HEK293 (cell line): ENCODE data around the gene ZBTB26.

Experiments
- HOXA7 ChIP-seq: sonication (generic); formaldehyde crosslinking; IDR thresholded peaks from 2 replicates; pipeline ENCODE4 v1.8.1; 2022; ENCODE audit warnings: missing genetic modification reagents, borderline replicate concordance
- INSM2 ChIP-seq: fragments of 450-650 bp; formaldehyde crosslinking; IDR thresholded peaks from 2 replicates; pipeline ENCODE4 v1.5.1; 2016; ENCODE audit warnings: missing biosample characterization, missing genetic modification characterization
- KLF10 ChIP-seq: fragments of 450-650 bp; IDR thresholded peaks from 2 replicates; pipeline ENCODE4 v1.5.1; 2018; ENCODE audit warnings: missing biosample characterization, mild to moderate bottlenecking, missing genetic modification characterization
- MYNN ChIP-seq: fragments of 450-650 bp; formaldehyde crosslinking; IDR thresholded peaks from 2 replicates; pipeline ENCODE4 v1.5.1; 2016; ENCODE audit warnings: missing biosample characterization, missing genetic modification characterization, borderline replicate concordance
- OVOL3 ChIP-seq: fragments of 450-650 bp; formaldehyde crosslinking; IDR thresholded peaks from 2 replicates; pipeline ENCODE4 v1.5.1; 2016; ENCODE audit warnings: missing biosample characterization, missing genetic modification characterization
- PRDM10 ChIP-seq: fragments of 450-650 bp; formaldehyde crosslinking; IDR thresholded peaks from 2 replicates; pipeline ENCODE4 v1.5.1; 2016; ENCODE audit warnings: missing biosample characterization, missing genetic modification characterization
- TRIM28 ChIP-seq: IDR thresholded peaks from 2 replicates; pipeline ENCODE4 v1.6.1; 2011; ENCODE audit warnings: low read length, control low read depth, borderline replicate concordance
- WT1 ChIP-seq: fragments of 450-650 bp; formaldehyde crosslinking; IDR thresholded peaks from 2 replicates; pipeline ENCODE4 v1.5.1; 2016; ENCODE audit warnings: missing biosample characterization, missing genetic modification characterization
- YY1 ChIP-seq: fragments of 450-650 bp; formaldehyde crosslinking; IDR thresholded peaks from 2 replicates; pipeline ENCODE4 v1.5.1; 2018; ENCODE audit warnings: missing biosample characterization, missing genetic modification characterization
- ZBTB1 ChIP-seq: fragments of 450-650 bp; formaldehyde crosslinking; IDR thresholded peaks from 2 replicates; pipeline ENCODE4 v1.5.1; 2016; ENCODE audit warnings: missing biosample characterization, missing genetic modification characterization
- ZBTB10 ChIP-seq: fragments of 450-650 bp; formaldehyde crosslinking; IDR thresholded peaks from 2 replicates; pipeline ENCODE4 v1.5.1; 2016; ENCODE audit warnings: missing biosample characterization, missing genetic modification characterization
- ZBTB17 ChIP-seq: fragments of 450-650 bp; formaldehyde crosslinking; IDR thresholded peaks from 2 replicates; pipeline ENCODE4 v1.5.1; 2016; ENCODE audit warnings: missing biosample characterization, missing genetic modification characterization
- ZBTB20 ChIP-seq: fragments of 450-650 bp; formaldehyde crosslinking; IDR thresholded peaks from 2 replicates; pipeline ENCODE4 v1.5.1; 2016; ENCODE audit warnings: missing biosample characterization, missing genetic modification characterization
- ZBTB26 ChIP-seq: fragments of 450-650 bp; formaldehyde crosslinking; optimal IDR thresholded peaks from 2 replicates; pipeline ENCODE3; 2016; ENCODE audit warnings: missing biosample characterization, mild to moderate bottlenecking, missing genetic modification characterization
- ZBTB48 ChIP-seq: fragments of 450-650 bp; formaldehyde crosslinking; IDR thresholded peaks from 2 replicates; pipeline ENCODE4 v1.5.1; 2016; ENCODE audit warnings: missing biosample characterization, missing genetic modification characterization
- ZFP41 ChIP-seq: fragments of 450-650 bp; formaldehyde crosslinking; IDR thresholded peaks from 2 replicates; pipeline ENCODE4 v1.5.1; 2016; ENCODE audit warnings: missing biosample characterization, missing genetic modification characterization, borderline replicate concordance
- ZIC2 ChIP-seq: fragments of 450-650 bp; formaldehyde crosslinking; IDR thresholded peaks from 2 replicates; pipeline ENCODE4 v1.5.1; 2016; ENCODE audit warnings: missing biosample characterization, missing genetic modification characterization
- ZNF335 ChIP-seq: fragments of 450-650 bp; formaldehyde crosslinking; conservative IDR thresholded peaks from 2 replicates; pipeline ENCODE4 v1.5.1; 2016; ENCODE audit warnings: missing biosample characterization, missing genetic modification characterization
- ZNF449 ChIP-seq: fragments of 450-650 bp; formaldehyde crosslinking; IDR thresholded peaks from 2 replicates; pipeline ENCODE4 v1.5.1; 2017; ENCODE audit warnings: missing biosample characterization, mild to moderate bottlenecking, missing genetic modification characterization, moderate library complexity
- ZNF521 ChIP-seq: fragments of 450-650 bp; formaldehyde crosslinking; IDR thresholded peaks from 2 replicates; pipeline ENCODE4 v1.5.1; 2017; ENCODE audit warnings: missing biosample characterization, mild to moderate bottlenecking, missing genetic modification characterization
- ZNF571 ChIP-seq: fragments of 450-650 bp; formaldehyde crosslinking; IDR thresholded peaks from 2 replicates; pipeline ENCODE4 v1.5.0; 2017; ENCODE audit warnings: missing biosample characterization, missing genetic modification characterization
- ZNF621 ChIP-seq: fragments of 450-650 bp; formaldehyde crosslinking; IDR thresholded peaks from 2 replicates; pipeline ENCODE4 v1.5.1; 2017; ENCODE audit warnings: missing biosample characterization, missing genetic modification characterization
- ZNF76 ChIP-seq: fragments of 450-650 bp; formaldehyde crosslinking; IDR thresholded peaks from 2 replicates; pipeline ENCODE4; 2016; ENCODE audit warnings: low read depth, missing biosample characterization, missing genetic modification characterization, borderline replicate concordance
- ZNF777 ChIP-seq: fragments of 450-650 bp; formaldehyde crosslinking; IDR thresholded peaks from 2 replicates; pipeline ENCODE4 v1.5.1; 2017; ENCODE audit warnings: missing biosample characterization, missing genetic modification characterization, borderline replicate concordance
- ZNF792 ChIP-seq: fragments of 450-650 bp; formaldehyde crosslinking; IDR thresholded peaks from 2 replicates; pipeline ENCODE4 v1.5.1; 2016; ENCODE audit warnings: missing biosample characterization, missing genetic modification characterization
- ZNF843 ChIP-seq: fragments of 450-650 bp; formaldehyde crosslinking; IDR thresholded peaks from 2 replicates; pipeline ENCODE4 v1.5.1; 2016; ENCODE audit warnings: missing biosample characterization, missing genetic modification characterization
- ZSCAN18 ChIP-seq: fragments of 450-650 bp; formaldehyde crosslinking; IDR thresholded peaks from 2 replicates; pipeline ENCODE4 v1.5.1; 2016; ENCODE audit warnings: missing biosample characterization, missing genetic modification characterization
- ZXDB ChIP-seq: fragments of 450-650 bp; formaldehyde crosslinking; IDR thresholded peaks from 2 replicates; pipeline ENCODE4 v1.5.1; 2016; ENCODE audit warnings: missing biosample characterization, missing genetic modification characterization

ZBTB26 gene

GRCh38 chr9:122904823-122905710 is 26.2 kb downstream of the ZBTB26 start, which contains the start of gene RC3H2 (continued):
- TF ChIP-seq YY1 (tag by site-specific recombination) (0 out of 2 replicates have a peak, but pooled peaks have one; percentile 17), ZNF335 (peak; percentile 73), MYNN (tag by site-specific recombination) (no peak), ZBTB48 (tag by site-specific recombination) (peak; percentile 57; the same call in 1 of the 2 replicates), ZSCAN18 (tag by site-specific recombination) (no peak), ZBTB26 (tag by site-specific recombination) (peak; percentile 36), ZNF777 (no peak), ZNF621 (tag by site-specific recombination) (no peak), HOXA7 (no peak), ZIC2 (tag by site-specific recombination) (no peak), OVOL3 (tag by site-specific recombination) (no peak), ZNF571 (tag by site-specific recombination) (no peak), ZNF843 (tag by site-specific recombination) (no peak), INSM2 (no peak), ZNF449 (tag by site-specific recombination) (no peak), ZNF792 (tag by site-specific recombination) (no peak), WT1 (tag by site-specific recombination) (no peak), ZNF76 (tag by site-specific recombination) (peak; percentile 95), TRIM28 (no peak), ZBTB20 (peak; percentile 87), ZBTB1 (tag by site-specific recombination) (no peak), KLF10 (no peak), ZFP41 (tag by site-specific recombination) (no peak), PRDM10 (tag by site-specific recombination) (no peak), ZBTB10 (tag by site-specific recombination) (no peak), ZNF521 (tag by site-specific recombination) (no peak), ZXDB (tag by site-specific recombination) (peak; percentile 67), ZBTB17 (tag by site-specific recombination) (peak; percentile 80)
